Bronchial epithelial cell (primary cell): ENCODE measurements around the gene ZNF597. TPM values are rescaled to one million over a fixed set of nuclear protein-coding genes. Genes with fewer than 3 reads are reported as not detected.

Experiments used
- DNase-seq: peaks from one replicate; pipeline ENCODE4 v3.0.0-alpha.2; 2010; ENCODE audit warnings: low read depth
- FAIRE-seq: peaks from 2 replicates; lab custom pipeline; 2011; peaks lifted over from hg19 to GRCh38; lab: Jason Lieb, UNC
- H3K27me3 ChIP-seq: 2 replicates; pipeline ENCODE4 v1.5.1; 2011; ENCODE audit warnings: low read length; ENCODE audit not compliant: control insufficient read depth, insufficient read depth
- H3K36me3 ChIP-seq: 2 replicates; pipeline ENCODE4 v1.5.1; 2011; ENCODE audit warnings: low read length; ENCODE audit not compliant: control insufficient read depth, insufficient read depth
- H3K4me3 ChIP-seq: 2 replicates; pipeline ENCODE4 v1.5.1; 2011; ENCODE audit warnings: mild to moderate bottlenecking, low read depth, low read length, control low read depth
- CTCF ChIP-seq: IDR thresholded peaks from 2 replicates; pipeline ENCODE4 v1.5.1; 2011; ENCODE audit warnings: mild to moderate bottlenecking, moderate library complexity, low read length, control low read depth, inconsistent platforms; ENCODE audit not compliant: insufficient read depth, severe bottlenecking
- total RNA-seq: library from RNA; depleted of rRNA; stranded (reverse); fragments of >200 nt; gene quantifications from 2 replicates; pipeline ENCODE4 v1.2.1, GENCODE V29; 2014

Gene ZNF597
- total RNA-seq, 1 donor from 2014 or later, result 1.3 TPM

- Histone ChIP-seq H3K27me3 (no peaks in the 10 kb centered on the region), H3K36me3 (peaks cover 8% of the 10 kb centered on the region), H3K4me3 (no peak overlapping the region)
- no peak for DNase-seq
- TF ChIP-seq CTCF, result no peak
- FAIRE-seq, result no peak
These were observed 22.0 kb upstream of the ZNF597 start for GRCh38 chr16:3465301-3465700.

- no peaks in the 10 kb centered on the region for H3K27me3 ChIP-seq
- DNase-seq (no peak), FAIRE-seq (no peak)
- no peak for TF ChIP-seq CTCF
- H3K4me3 ChIP-seq, result no peak overlapping the region
- peaks cover 3% of the 10 kb centered on the region for H3K36me3 ChIP-seq
These were observed 17.8 kb upstream of the ZNF597 start for GRCh38 chr16:3461151-3461550.

- Histone ChIP-seq H3K27me3 (no peaks in the 10 kb centered on the region), H3K36me3 (peaks cover 3% of the 10 kb centered on the region), H3K4me3 (no peak overlapping the region)
- DNase-seq (no peak), FAIRE-seq (no peak)
- TF ChIP-seq CTCF, result no peak
These were observed 17.3 kb upstream of the ZNF597 start for GRCh38 chr16:3460585-3460984.

GRCh38 chr16:3460121-3460520, 16.8 kb upstream of the ZNF597 start:
- no peak for DNase-seq
- Histone ChIP-seq H3K4me3 (no peak overlapping the region), H3K36me3 (peaks cover under 1% of the 10 kb centered on the region), H3K27me3 (no peaks in the 10 kb centered on the region)
- no peak for TF ChIP-seq CTCF
- FAIRE-seq, result no peak

GRCh38 chr16:3459401-3460090, 16.2 kb upstream of the ZNF597 start:
- H3K4me3 ChIP-seq, result no peak overlapping the region
- DNase-seq (no peak), FAIRE-seq (no peak)
- no peaks in the 10 kb centered on the region for H3K36me3 ChIP-seq
- H3K27me3 ChIP-seq, result no peaks in the 10 kb centered on the region
- no peak for TF ChIP-seq CTCF
